ENCODE results near the gene MYO3B. TPM values are rescaled to one million over a fixed set of nuclear protein-coding genes. Genes with fewer than 3 reads are reported as not detected.

The MYO3B gene
- total RNA-seq, 1 donor from 2014 or later: 0.05 TPM

- Histone ChIP-seq H3K9me3 (replicated peaks) (no peaks in the 10 kb centered on the region), H3K4me1 (no peaks in the 10 kb centered on the region), H3K27me3 (ENCODE audit: low read depth) (no peaks in the 10 kb centered on the region), H3K36me3 (no peaks in the 10 kb centered on the region), H3K27ac (replicated peaks) (no peak overlapping the region), H3K4me3 (no peak overlapping the region)
- no peak for DNase-seq
- intact Hi-C loops (cut with micrococcal nuclease): no loop called here
- TF ChIP-seq CTCF (IDR thresholded peaks at IDR 0.05; ENCODE audit: borderline replicate concordance): no peak
These were observed 497.8 kb downstream of the MYO3B start for GRCh38 chr2:170675701-170676100.

- intact Hi-C loops (cut with micrococcal nuclease): no loop called here
- no peak for DNase-seq
- Histone ChIP-seq H3K4me1 (no peaks in the 10 kb centered on the region), H3K4me3 (no peak overlapping the region), H3K9me3 (replicated peaks) (no peaks in the 10 kb centered on the region), H3K27me3 (ENCODE audit: low read depth) (peaks cover 28% of the 10 kb centered on the region), H3K36me3 (no peaks in the 10 kb centered on the region), H3K27ac (replicated peaks) (no peak overlapping the region)
- no peak for TF ChIP-seq CTCF (IDR thresholded peaks at IDR 0.05; ENCODE audit: borderline replicate concordance)
These were observed 501.7 kb downstream of the MYO3B start for GRCh38 chr2:170679607-170680079.

GRCh38 chr2:170680172-170680941 is 502.4 kb downstream of the MYO3B start:
- H3K9me3 ChIP-seq (replicated peaks): no peaks in the 10 kb centered on the region
- peaks cover 28% of the 10 kb centered on the region for H3K27me3 ChIP-seq (ENCODE audit: low read depth)
- DNase-seq: no peak
- no peaks in the 10 kb centered on the region for H3K36me3 ChIP-seq
- H3K27ac ChIP-seq (replicated peaks): no peak overlapping the region
- H3K4me1 ChIP-seq: no peaks in the 10 kb centered on the region
- intact Hi-C loops (cut with micrococcal nuclease): no loop called here
- H3K4me3 ChIP-seq: no peak overlapping the region
- TF ChIP-seq CTCF (IDR thresholded peaks at IDR 0.05; ENCODE audit: borderline replicate concordance): no peak

GRCh38 chr2:170681311-170681710 is 503.4 kb downstream of the MYO3B start:
- DNase-seq: no peak
- no peak overlapping the region for H3K4me3 ChIP-seq
- intact Hi-C loops (cut with micrococcal nuclease): no loop called here
- H3K9me3 ChIP-seq (replicated peaks): no peaks in the 10 kb centered on the region
- no peak overlapping the region for H3K27ac ChIP-seq (replicated peaks)
- no peaks in the 10 kb centered on the region for H3K4me1 ChIP-seq
- peaks cover 28% of the 10 kb centered on the region for H3K27me3 ChIP-seq (ENCODE audit: low read depth)
- TF ChIP-seq CTCF (IDR thresholded peaks at IDR 0.05; ENCODE audit: borderline replicate concordance): no peak
- no peaks in the 10 kb centered on the region for H3K36me3 ChIP-seq

GRCh38 chr2:170685591-170685990 is 507.6 kb downstream of the MYO3B start:
- H3K27me3 ChIP-seq (ENCODE audit: low read depth): peaks cover 28% of the 10 kb centered on the region
- H3K36me3 ChIP-seq: no peaks in the 10 kb centered on the region
- H3K4me3 ChIP-seq: no peak overlapping the region
- H3K9me3 ChIP-seq (replicated peaks): no peaks in the 10 kb centered on the region
- intact Hi-C loops (cut with micrococcal nuclease): no loop called here
- TF ChIP-seq CTCF (IDR thresholded peaks at IDR 0.05; ENCODE audit: borderline replicate concordance): no peak
- H3K4me1 ChIP-seq: no peaks in the 10 kb centered on the region
- H3K27ac ChIP-seq (replicated peaks): no peak overlapping the region
- no peak for DNase-seq
